GM13976 (cell line): ENCODE data around the gene YTHDF1.

Experiments used
- DNase-seq: peaks from one replicate; pipeline ENCODE4 v3.0.0; 2012; ENCODE audit warnings: low spot score
- CTCF ChIP-seq: IDR thresholded peaks from 2 replicates; pipeline ENCODE4 v1.5.1; 2012; ENCODE audit warnings: borderline replicate concordance, mild to moderate bottlenecking; ENCODE audit not compliant: insufficient read depth; ENCODE audit errors: extremely low read depth, missing control alignments, control extremely low read depth
- in situ Hi-C: fragments of 300-500 bp; cut with MboI; formaldehyde crosslinking; loops from one replicate; pipeline ENCODE4 v1.12.0; 2022; ENCODE audit warnings: low sequenced_read_pairs, mixed read lengths, inconsistent platforms; ENCODE audit not compliant: unreplicated experiment

Gene YTHDF1

GRCh38 chr20:63177134-63177784, 38.7 kb downstream of the YTHDF1 start:
- TF ChIP-seq CTCF = no peak
- in situ Hi-C loops = no loop called here
- no peak for DNase-seq

GRCh38 chr20:63176427-63177133, 39.4 kb downstream of the YTHDF1 start:
- no peak for DNase-seq
- no peak for TF ChIP-seq CTCF
- in situ Hi-C loops = no loop called here

DNA sequence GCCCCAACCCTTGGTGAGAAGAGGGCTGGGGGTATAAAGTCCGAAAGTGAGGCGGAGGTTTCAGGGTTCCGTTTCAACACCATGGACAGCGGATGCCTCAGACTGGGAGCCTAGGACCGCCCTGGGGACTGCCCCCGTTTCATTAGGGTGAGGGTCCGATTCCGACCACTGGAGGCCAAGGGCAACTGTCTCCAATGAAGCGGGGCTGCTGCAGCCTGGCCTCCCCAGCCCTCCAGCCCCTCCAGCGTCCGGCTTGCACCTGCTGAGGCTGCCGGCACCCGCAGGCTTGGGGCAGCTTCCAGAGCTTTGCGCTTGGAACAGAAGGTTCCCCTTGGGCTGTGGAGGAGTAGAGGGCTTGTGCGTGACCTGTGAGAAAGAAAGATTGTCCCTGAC, 39.9 kb downstream of the YTHDF1 start:
- DNase-seq = no peak
- in situ Hi-C loops = no loop called here
- no peak for TF ChIP-seq CTCF

GRCh38 chr20:63175038-63175895, 40.7 kb downstream of the YTHDF1 start:
- DNase-seq = no peak
- no peak for TF ChIP-seq CTCF
- in situ Hi-C loops = no loop called here

GRCh38 chr20:63174309-63175037, 41.5 kb downstream of the YTHDF1 start:
- TF ChIP-seq CTCF = no peak
- in situ Hi-C loops = no loop called here
- no peak for DNase-seq
